OCI-M2 (cell line): ENCODE measurements around the gene RERGL.
"Not testable (repeated sequence)": the region's sequence is repeated elsewhere in the genome, so short reads cannot be mapped to it uniquely, and the experiment has no call there.

Experiments used
- DNase-seq: peaks from one replicate; lab custom pipeline; 2025; ENCODE audit not compliant: unreplicated experiment; lab: John Stamatoyannopoulos, UW

Gene RERGL, protein sequence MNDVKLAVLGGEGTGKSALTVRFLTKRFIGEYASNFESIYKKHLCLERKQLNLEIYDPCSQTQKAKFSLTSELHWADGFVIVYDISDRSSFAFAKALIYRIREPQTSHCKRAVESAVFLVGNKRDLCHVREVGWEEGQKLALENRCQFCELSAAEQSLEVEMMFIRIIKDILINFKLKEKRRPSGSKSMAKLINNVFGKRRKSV

GRCh38 chr12:18090093-18090492 lies at the start of gene RERGL:
Gene RERGL, minus strand, starts transcription at chr12:18090193. Its CDS starts 53 bp downstream, at chr12:18090140.
- no peak for DNase-seq

GRCh38 chr12:18139254-18139653 lies 49.3 kb upstream of the RERGL start:
- DNase-seq: no peak

- DNase-seq: no peak
Measured at GRCh38 chr12:18135509-18135908, 45.5 kb upstream of the RERGL start.

DNA sequence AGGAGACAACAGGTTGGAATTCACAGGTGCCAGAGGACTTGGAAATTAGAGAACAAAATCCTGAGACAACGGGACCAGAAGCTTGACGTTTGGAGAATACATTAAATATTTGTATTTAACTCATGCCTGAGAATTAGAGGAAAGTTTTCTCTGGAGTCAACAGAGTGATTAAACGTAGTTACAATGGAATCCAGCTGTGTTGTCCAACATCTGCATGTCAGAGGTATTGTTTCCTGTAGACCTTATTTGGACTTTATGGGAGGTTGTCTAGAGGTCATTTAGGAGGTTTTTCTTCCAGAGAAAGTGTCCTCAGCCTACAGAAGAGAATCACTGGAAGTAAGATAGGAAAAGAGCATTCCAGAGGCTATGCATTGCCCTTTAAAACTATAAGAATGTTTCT lies 45.1 kb upstream of the RERGL start:
- DNase-seq: no peak

DNA sequence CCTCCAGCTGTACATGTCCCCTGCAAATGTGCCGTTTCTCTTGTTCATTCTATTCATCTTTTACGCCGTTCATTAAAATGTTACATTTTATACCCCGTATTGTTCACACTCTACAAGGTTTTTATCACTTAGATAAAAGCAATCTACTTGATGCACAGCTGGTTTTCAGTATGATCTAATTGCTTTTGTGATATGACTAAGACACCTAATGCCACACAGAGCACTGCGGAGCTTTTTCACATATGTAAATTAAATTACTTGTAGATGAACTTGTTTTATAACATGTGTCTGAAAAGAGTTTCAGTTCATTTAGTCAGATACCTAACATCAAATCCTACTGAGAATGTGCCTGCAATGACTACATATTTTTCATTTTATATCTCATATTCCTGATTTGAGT lies 40.9 kb upstream of the RERGL start:
- no peak for DNase-seq

- DNase-seq: no peak
Measured at GRCh38 chr12:18123707-18124106, 33.7 kb upstream of the RERGL start.

DNA sequence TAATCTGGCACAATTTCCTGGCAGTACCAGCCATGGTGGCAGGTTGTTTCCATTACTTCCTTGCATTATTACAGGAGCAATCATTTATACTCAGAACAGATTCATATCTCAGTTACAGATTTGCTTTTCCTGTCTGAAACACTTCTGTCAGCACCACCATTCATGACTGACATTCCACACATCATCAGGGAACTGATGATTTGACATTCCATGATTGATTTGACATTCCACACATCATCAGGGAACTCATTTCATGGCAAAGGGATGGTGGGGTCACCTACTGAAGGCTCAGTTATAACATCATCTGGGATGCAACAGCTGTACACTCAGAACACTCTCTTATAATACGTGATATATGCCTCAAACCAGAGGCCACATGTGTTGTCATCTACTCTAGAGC lies 30.9 kb upstream of the RERGL start:
- DNase-seq: no peak

DNA sequence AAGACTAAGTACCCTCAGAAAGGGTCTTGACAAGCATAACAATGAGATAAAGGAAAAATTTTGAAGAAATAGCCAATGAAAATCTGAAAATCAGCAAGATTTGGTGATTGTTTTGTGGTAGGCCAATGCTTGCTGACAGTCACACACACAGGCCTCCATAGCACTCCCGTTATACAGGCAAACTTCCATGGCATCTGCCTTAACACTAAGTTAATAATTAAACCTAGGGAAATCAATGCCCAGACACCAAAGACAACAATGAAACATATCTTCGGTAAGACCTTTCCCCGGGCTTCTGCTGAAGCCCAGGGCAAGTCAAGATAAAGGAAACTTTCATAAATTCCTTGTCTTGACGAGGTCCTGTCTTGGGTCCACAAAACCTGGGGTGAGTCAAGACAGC lies 18.6 kb upstream of the RERGL start:
- DNase-seq: no peak

DNA sequence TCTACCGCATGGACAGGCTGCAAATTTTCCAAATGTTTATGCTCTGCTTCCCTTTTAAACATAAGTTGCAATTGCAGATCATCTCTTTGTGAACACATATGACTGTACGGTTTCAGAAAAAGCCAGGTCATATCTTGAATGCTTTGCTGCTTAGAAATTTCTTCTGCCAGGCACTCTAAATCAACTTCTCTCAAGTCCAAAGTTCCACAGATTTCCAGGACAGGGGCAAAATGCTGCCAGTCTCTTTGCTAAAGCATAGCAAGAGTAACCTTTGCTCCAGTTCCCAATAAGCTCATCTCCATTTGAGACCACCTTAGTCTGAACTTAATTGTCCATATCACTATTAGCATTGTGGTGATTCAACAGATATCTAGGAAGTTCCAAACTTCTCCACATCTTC lies 13.6 kb upstream of the RERGL start:
- no peak for DNase-seq

DNA sequence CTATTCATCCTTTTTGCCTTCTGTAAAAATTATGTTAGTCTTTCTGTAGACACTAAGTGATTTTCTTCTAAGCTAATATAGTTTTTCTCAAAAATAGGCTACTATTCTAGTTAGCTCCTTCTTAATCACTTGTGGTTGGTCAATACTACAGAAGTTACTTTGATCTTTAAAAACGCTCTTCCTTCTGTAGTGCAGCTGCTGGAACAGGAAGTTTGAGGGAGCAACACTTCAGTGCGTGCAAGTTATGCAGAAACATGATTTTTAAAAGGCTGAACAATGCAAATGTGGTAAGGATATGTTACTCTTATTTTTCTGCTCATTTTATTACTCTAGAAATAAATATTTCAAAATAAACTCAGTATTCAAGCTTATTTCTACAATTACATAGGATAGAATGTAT lies 11.1 kb upstream of the RERGL start:
- no peak for DNase-seq

- DNase-seq: no peak
Measured at GRCh38 chr12:18084080-18084479, 5.9 kb downstream of the RERGL start.

- no peak for DNase-seq
Measured at GRCh38 chr12:18079541-18080246, 10.3 kb downstream of the RERGL start.

GRCh38 chr12:18074001-18074400 lies 16.0 kb downstream of the RERGL start:
- DNase-seq: no peak

GRCh38 chr12:18072723-18073122 lies 17.3 kb downstream of the RERGL start:
- no peak for DNase-seq

- no peak for DNase-seq
Measured at GRCh38 chr12:18071336-18071735, 18.7 kb downstream of the RERGL start.

DNA sequence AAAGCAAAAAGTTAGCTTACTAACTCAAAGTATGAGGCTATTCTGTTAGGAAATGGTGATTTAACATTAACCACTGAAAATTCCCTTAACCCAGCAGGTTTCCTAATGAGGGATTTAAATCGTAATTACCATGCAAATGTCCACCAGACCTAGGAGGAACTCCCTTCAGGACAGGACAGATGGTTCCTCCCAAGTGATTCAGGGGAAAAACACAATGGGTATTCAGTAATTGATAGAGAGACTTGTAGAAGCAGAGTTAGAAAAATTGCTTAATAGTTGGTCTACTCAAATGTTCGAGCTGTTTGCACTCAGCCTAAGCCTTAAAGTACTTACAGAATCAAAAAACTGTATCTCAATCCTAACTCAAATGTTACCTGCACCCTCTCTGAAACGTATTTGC lies 21.6 kb downstream of the RERGL start:
- no peak for DNase-seq

DNA sequence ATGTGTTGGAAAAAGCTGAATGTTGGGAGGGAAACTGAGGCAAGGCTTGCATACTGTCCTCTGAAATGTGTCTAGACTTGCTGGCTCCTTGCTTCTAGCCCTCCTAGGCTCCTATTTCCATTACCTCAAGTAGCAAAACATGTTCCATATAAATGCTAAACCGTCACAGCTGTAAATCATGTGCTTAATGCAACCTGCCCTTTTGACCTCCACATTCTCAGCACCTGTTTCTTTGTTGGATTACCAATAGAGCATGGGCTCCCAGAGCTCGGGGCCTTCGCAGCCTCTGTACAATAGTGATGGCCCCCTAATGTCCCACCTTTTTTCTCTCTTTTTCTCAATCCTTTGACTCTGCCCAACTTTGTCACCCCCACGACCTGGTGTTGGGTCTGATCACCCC lies 23.3 kb downstream of the RERGL start:
- no peak for DNase-seq

GRCh38 chr12:18062867-18063266 lies 27.1 kb downstream of the RERGL start:
- not testable (repeated sequence) for DNase-seq

DNA sequence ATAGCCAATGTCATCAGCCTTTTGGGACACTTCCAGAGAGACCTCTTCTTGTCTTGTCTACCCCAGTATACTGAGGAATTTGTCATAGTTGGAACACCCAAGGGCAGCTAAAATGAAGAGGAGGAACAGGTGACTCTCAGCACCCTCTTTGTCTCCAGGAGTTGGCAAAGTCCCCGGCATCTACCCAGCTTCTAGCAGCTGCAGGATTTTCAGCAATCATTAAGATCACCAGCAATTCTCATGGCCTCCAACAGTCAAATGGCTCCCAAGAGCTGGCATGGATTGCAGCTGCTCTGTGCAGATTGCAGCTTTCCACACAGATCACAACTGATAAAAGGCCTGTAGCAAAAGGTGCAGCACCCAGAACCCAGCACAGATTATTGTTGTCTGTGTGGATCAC lies 32.9 kb downstream of the RERGL start:
- DNase-seq: no peak

DNA sequence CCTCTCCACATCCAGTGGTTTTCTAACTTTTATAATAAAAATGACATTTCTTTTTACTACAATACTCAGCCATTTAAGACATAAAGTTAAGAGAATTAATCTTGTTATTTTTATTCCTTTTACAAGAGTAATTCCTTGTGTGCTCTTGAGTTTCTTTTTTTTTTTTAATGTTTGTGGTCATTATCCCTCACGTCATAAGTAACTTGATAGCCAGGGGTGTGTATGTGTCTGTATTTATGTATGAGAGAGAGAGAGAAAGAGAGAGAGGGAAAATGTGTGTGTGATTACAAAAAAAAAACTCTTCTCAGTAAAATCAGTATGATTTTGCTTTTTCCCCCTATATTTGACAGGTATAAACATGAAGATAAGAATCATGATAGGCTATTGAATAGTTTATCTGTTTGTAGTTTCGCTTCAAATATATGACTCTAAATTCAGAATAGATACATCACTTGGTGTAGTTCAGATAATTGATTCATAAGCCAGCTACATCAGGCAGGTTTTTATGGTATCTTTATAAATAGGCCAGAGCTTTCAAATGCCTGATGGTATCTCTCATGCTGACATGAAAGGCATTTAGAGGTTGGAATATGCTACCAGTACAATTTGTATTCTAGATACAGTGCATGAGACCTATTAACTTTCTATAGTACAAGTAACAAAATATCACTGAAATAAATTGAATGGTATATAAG lies 34.9 kb downstream of the RERGL start:
- no peak for DNase-seq

GRCh38 chr12:18045446-18045992 lies 44.5 kb downstream of the RERGL start:
- DNase-seq: no peak
